Loucy (cell line): ENCODE results near the gene NHEJ1.

ENCODE experiments used
- H2AFZ ChIP-seq: fragments of 200-600 bp; sonication (generic); 2 replicates; pipeline ENCODE4 v1.6.0; 2016; ENCODE audit warnings: antibody characterized with exemption, mild to moderate bottlenecking, low read length, moderate library complexity
- H3F3A ChIP-seq: fragments of 200-600 bp; 2 replicates; pipeline ENCODE4 v1.6.0; 2016; ENCODE audit warnings: antibody characterized with exemption, low read depth, mild to moderate bottlenecking
- H3K27me3 ChIP-seq: fragments of 200-600 bp; sonication (generic); 2 replicates; pipeline ENCODE4 v1.6.1; 2014; ENCODE audit warnings: low read length, mild to moderate bottlenecking; ENCODE audit not compliant: insufficient read depth, poor library complexity, severe bottlenecking
- H3K36me3 ChIP-seq: fragments of 200-600 bp; sonication (generic); 2 replicates; pipeline ENCODE4 v1.6.1; 2016; ENCODE audit warnings: low read length; ENCODE audit not compliant: insufficient read depth
- H3K4me1 ChIP-seq: fragments of 200-600 bp; sonication (generic); 2 replicates; pipeline ENCODE4 v1.5.1; 2014; ENCODE audit warnings: low read length, mild to moderate bottlenecking; ENCODE audit not compliant: insufficient read depth, poor library complexity, severe bottlenecking
- H3K4me2 ChIP-seq: fragments of 200-600 bp; sonication (generic); 2 replicates; pipeline ENCODE4 v1.6.0; 2014; ENCODE audit warnings: antibody characterized with exemption, low read length, low read depth, mild to moderate bottlenecking; ENCODE audit not compliant: poor library complexity, severe bottlenecking
- H3K4me3 ChIP-seq: fragments of 200-600 bp; sonication (generic); 2 replicates; pipeline ENCODE4 v1.5.1; 2014; ENCODE audit warnings: low read length, mild to moderate bottlenecking, mixed read lengths; ENCODE audit not compliant: poor library complexity, severe bottlenecking
- H3K79me2 ChIP-seq: fragments of 200-600 bp; sonication (generic); 2 replicates; pipeline ENCODE4 v1.6.1; 2014; ENCODE audit warnings: low read length; ENCODE audit not compliant: insufficient read depth
- H3K9ac ChIP-seq: fragments of 200-600 bp; sonication (generic); 2 replicates; pipeline ENCODE4 v1.6.0; 2014; ENCODE audit warnings: mild to moderate bottlenecking, low read depth, low read length, moderate library complexity; ENCODE audit not compliant: poor library complexity, severe bottlenecking
- H3K9me2 ChIP-seq: fragments of 200-600 bp; sonication (generic); replicated peaks from 2 replicates; pipeline ENCODE4 v1.6.1; 2016; ENCODE audit warnings: low read depth, low read length, mixed read lengths
- H3K9me3 ChIP-seq: fragments of 200-600 bp; sonication (generic); 2 replicates; pipeline ENCODE4 v1.6.1; 2014; ENCODE audit warnings: mild to moderate bottlenecking, antibody characterized with exemption, low read length, low read depth; ENCODE audit not compliant: insufficient read depth
- H4K20me1 ChIP-seq: fragments of 200-600 bp; sonication (generic); 2 replicates; pipeline ENCODE4 v1.6.0; 2014; ENCODE audit warnings: antibody characterized with exemption, low read length, mild to moderate bottlenecking; ENCODE audit not compliant: insufficient read depth, poor library complexity, severe bottlenecking
- EZH2phosphoT487 ChIP-seq: fragments of 200-600 bp; IDR thresholded peaks from 2 replicates; pipeline ENCODE4 v1.6.1; 2018; ENCODE audit warnings: antibody characterized with exemption, mild to moderate bottlenecking, moderate library complexity, borderline replicate concordance
- TF ChIP-seq, protein P1 (sequence below): fragments of 200-600 bp; sonication (generic); conservative IDR thresholded peaks from 2 replicates; pipeline ENCODE4 v1.5.1; 2014; ENCODE audit warnings: mild to moderate bottlenecking, antibody characterized with exemption, low read length

The NHEJ1 gene

DNA sequence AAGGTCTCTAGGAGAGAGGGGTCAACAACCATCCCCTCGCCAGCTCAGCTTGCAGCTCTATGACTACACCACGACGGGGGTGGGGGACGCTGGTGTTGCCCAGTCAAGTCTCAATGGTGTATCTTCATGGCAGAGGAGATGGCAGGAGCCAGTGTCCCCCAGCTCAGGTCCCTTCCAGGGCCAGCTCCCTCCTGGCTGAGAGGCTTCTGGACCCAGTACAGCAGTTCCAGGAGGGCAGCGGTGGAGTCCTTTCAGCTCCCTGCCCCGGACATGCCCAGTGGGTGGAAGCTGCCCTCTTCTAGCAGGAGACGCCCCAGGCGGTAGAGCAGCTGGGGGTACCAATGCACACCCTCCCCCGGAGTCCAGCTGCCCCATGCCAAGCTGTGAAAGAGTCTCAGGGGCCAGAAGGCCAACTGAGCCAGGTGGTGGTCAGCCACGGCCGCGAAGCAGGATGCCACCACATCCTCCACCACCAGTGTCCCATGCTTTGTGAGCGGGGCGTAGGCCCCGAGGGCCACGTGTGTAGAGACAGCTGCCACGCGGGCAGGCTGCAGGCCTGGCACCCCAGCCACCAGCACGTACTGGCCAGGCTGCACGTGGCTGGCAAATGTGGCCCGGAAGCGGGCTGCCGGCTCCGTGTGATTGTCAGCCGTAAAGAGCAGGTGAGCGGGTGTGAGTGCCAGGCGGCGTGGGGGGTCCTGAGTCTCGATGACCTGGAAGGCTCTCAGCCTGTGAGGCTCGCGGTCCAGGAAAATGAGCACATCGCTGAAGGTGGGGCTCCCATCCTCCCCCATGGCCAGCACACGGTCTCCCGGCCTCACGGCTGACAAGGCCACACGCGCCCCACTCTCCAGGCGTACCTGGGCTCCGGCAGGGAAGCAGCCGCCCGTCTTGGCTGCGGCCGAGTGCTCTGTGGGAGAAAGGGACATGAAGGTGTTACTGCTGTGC is 105.4 kb downstream of the NHEJ1 start:
- Histone ChIP-seq H3F3A (no peaks in the 10 kb centered on the region), H3K9ac (no peak overlapping the region), H3K4me2 (no peak overlapping the region), H3K79me2 (no peaks in the 10 kb centered on the region), H4K20me1 (no peaks in the 10 kb centered on the region), H3K4me1 (no peaks in the 10 kb centered on the region), H3K27me3 (no peaks in the 10 kb centered on the region), H2AFZ (no peak overlapping the region), H3K9me3 (no peaks in the 10 kb centered on the region), H3K36me3 (no peaks in the 10 kb centered on the region), H3K4me3 (no peak overlapping the region), H3K9me2 (no peaks in the 10 kb centered on the region)
- TF ChIP-seq EZH2phosphoT487 = no peak
- TF ChIP-seq, protein P1, sequence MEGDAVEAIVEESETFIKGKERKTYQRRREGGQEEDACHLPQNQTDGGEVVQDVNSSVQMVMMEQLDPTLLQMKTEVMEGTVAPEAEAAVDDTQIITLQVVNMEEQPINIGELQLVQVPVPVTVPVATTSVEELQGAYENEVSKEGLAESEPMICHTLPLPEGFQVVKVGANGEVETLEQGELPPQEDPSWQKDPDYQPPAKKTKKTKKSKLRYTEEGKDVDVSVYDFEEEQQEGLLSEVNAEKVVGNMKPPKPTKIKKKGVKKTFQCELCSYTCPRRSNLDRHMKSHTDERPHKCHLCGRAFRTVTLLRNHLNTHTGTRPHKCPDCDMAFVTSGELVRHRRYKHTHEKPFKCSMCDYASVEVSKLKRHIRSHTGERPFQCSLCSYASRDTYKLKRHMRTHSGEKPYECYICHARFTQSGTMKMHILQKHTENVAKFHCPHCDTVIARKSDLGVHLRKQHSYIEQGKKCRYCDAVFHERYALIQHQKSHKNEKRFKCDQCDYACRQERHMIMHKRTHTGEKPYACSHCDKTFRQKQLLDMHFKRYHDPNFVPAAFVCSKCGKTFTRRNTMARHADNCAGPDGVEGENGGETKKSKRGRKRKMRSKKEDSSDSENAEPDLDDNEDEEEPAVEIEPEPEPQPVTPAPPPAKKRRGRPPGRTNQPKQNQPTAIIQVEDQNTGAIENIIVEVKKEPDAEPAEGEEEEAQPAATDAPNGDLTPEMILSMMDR = no peak

DNA sequence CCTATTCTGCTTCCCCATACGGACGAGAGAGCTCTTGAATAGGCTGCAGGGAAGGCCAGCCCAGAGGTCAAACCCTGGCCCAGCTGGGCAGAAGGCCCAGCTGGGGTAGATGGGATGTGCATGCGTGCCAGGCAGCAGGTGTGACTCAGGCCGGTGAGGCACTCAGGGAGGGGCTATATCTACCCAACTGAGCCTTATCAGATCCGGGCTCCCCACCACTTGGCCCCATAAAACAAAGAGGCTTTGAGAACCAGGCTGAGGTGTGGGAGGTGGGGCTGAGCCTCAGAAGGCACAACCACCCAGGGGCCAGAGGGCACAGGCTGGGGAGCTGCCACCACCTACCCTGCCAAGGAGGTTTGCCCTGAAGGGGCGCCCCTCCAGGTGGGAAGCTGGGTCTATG is 111.3 kb downstream of the NHEJ1 start:
- no peaks in the 10 kb centered on the region for H3K79me2 ChIP-seq
- no peaks in the 10 kb centered on the region for H3K9me2 ChIP-seq
- H3K9ac ChIP-seq = no peak overlapping the region
- no peak overlapping the region for H2AFZ ChIP-seq
- no peaks in the 10 kb centered on the region for H3K36me3 ChIP-seq
- no peak overlapping the region for H3K4me2 ChIP-seq
- H3K4me1 ChIP-seq = no peaks in the 10 kb centered on the region
- H3F3A ChIP-seq = no peaks in the 10 kb centered on the region
- TF ChIP-seq, protein P1 = no peak
- TF ChIP-seq EZH2phosphoT487 = no peak
- H3K9me3 ChIP-seq = no peaks in the 10 kb centered on the region
- no peaks in the 10 kb centered on the region for H3K27me3 ChIP-seq
- H3K4me3 ChIP-seq = no peak overlapping the region
- H4K20me1 ChIP-seq = no peaks in the 10 kb centered on the region

DNA sequence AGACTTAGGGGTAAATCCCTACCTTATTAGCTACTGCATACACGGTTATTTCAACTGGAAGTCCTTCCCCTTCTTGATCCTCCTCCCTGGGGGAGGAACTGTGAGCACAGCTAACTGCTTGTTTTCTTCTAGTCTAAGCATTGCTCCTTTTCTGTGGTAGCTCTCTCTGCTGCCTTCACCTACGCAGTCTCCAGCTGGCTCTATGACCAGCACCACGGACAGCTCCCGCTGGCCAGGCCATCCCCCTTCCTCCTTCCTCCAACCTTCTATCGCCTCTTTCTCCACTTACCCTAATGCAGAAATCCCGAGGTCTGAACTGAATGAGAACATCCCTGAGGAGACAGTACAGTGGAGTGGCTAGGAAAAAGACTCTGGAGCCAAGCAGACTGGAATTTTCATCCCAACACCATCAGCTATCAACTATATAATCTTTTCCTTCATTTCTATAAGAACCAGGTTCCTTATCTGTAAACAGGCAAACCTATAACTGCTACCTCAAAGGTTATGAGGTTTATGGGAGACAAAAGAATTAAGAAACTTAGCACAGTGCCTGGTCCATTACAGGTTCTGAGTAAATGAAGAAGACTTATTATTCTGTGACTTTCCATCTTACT is 114.6 kb downstream of the NHEJ1 start:
- no peaks in the 10 kb centered on the region for H3K79me2 ChIP-seq
- no peaks in the 10 kb centered on the region for H3K27me3 ChIP-seq
- TF ChIP-seq EZH2phosphoT487 = no peak
- TF ChIP-seq, protein P1 = no peak

More for the DNA sequence above, 114.6 kb downstream of the NHEJ1 start:
- Histone ChIP-seq H3F3A (no peaks in the 10 kb centered on the region), H2AFZ (no peak overlapping the region), H3K4me2 (no peak overlapping the region), H3K36me3 (no peaks in the 10 kb centered on the region), H4K20me1 (no peaks in the 10 kb centered on the region), H3K4me1 (no peaks in the 10 kb centered on the region), H3K9me2 (no peaks in the 10 kb centered on the region), H3K9ac (no peak overlapping the region), H3K9me3 (no peaks in the 10 kb centered on the region), H3K4me3 (no peak overlapping the region)
